Loucy (cell line): ENCODE results near the gene ERBIN.
"Not testable (repeated sequence)": the region's sequence is repeated elsewhere in the genome, so short reads cannot be mapped to it uniquely, and the experiment has no call there.

Experiments used
- H2AFZ ChIP-seq: fragments of 200-600 bp; sonication (generic); 2 replicates; pipeline ENCODE4 v1.6.0; 2016; ENCODE audit warnings: antibody characterized with exemption, mild to moderate bottlenecking, low read length, moderate library complexity
- H3F3A ChIP-seq: fragments of 200-600 bp; 2 replicates; pipeline ENCODE4 v1.6.0; 2016; ENCODE audit warnings: antibody characterized with exemption, low read depth, mild to moderate bottlenecking
- H3K27me3 ChIP-seq: fragments of 200-600 bp; sonication (generic); 2 replicates; pipeline ENCODE4 v1.6.1; 2014; ENCODE audit warnings: low read length, mild to moderate bottlenecking; ENCODE audit not compliant: insufficient read depth, poor library complexity, severe bottlenecking
- H3K36me3 ChIP-seq: fragments of 200-600 bp; sonication (generic); 2 replicates; pipeline ENCODE4 v1.6.1; 2016; ENCODE audit warnings: low read length; ENCODE audit not compliant: insufficient read depth
- H3K4me1 ChIP-seq: fragments of 200-600 bp; sonication (generic); 2 replicates; pipeline ENCODE4 v1.5.1; 2014; ENCODE audit warnings: low read length, mild to moderate bottlenecking; ENCODE audit not compliant: insufficient read depth, poor library complexity, severe bottlenecking
- H3K4me2 ChIP-seq: fragments of 200-600 bp; sonication (generic); 2 replicates; pipeline ENCODE4 v1.6.0; 2014; ENCODE audit warnings: antibody characterized with exemption, low read length, low read depth, mild to moderate bottlenecking; ENCODE audit not compliant: poor library complexity, severe bottlenecking
- H3K4me3 ChIP-seq: fragments of 200-600 bp; sonication (generic); 2 replicates; pipeline ENCODE4 v1.5.1; 2014; ENCODE audit warnings: low read length, mild to moderate bottlenecking, mixed read lengths; ENCODE audit not compliant: poor library complexity, severe bottlenecking
- H3K79me2 ChIP-seq: fragments of 200-600 bp; sonication (generic); 2 replicates; pipeline ENCODE4 v1.6.1; 2014; ENCODE audit warnings: low read length; ENCODE audit not compliant: insufficient read depth
- H3K9ac ChIP-seq: fragments of 200-600 bp; sonication (generic); 2 replicates; pipeline ENCODE4 v1.6.0; 2014; ENCODE audit warnings: mild to moderate bottlenecking, low read depth, low read length, moderate library complexity; ENCODE audit not compliant: poor library complexity, severe bottlenecking
- H3K9me2 ChIP-seq: fragments of 200-600 bp; sonication (generic); replicated peaks from 2 replicates; pipeline ENCODE4 v1.6.1; 2016; ENCODE audit warnings: low read depth, low read length, mixed read lengths
- H3K9me3 ChIP-seq: fragments of 200-600 bp; sonication (generic); 2 replicates; pipeline ENCODE4 v1.6.1; 2014; ENCODE audit warnings: mild to moderate bottlenecking, antibody characterized with exemption, low read length, low read depth; ENCODE audit not compliant: insufficient read depth
- H4K20me1 ChIP-seq: fragments of 200-600 bp; sonication (generic); 2 replicates; pipeline ENCODE4 v1.6.0; 2014; ENCODE audit warnings: antibody characterized with exemption, low read length, mild to moderate bottlenecking; ENCODE audit not compliant: insufficient read depth, poor library complexity, severe bottlenecking
- CTCF ChIP-seq: fragments of 200-600 bp; sonication (generic); conservative IDR thresholded peaks from 2 replicates; pipeline ENCODE4 v1.5.1; 2014; ENCODE audit warnings: mild to moderate bottlenecking, antibody characterized with exemption, low read length
- EZH2phosphoT487 ChIP-seq: fragments of 200-600 bp; IDR thresholded peaks from 2 replicates; pipeline ENCODE4 v1.6.1; 2018; ENCODE audit warnings: antibody characterized with exemption, mild to moderate bottlenecking, moderate library complexity, borderline replicate concordance

The ERBIN gene

GRCh38 chr5:66039701-66040100, 113.3 kb downstream of the ERBIN start:
- Histone ChIP-seq H2AFZ (no peak overlapping the region), H3K36me3 (peaks cover 76% of the 10 kb centered on the region), H3K9me2 (no peaks in the 10 kb centered on the region), H3K4me1 (peaks cover 12% of the 10 kb centered on the region), H4K20me1 (peaks cover 3% of the 10 kb centered on the region), H3K4me2 (no peak overlapping the region), H3K27me3 (no peaks in the 10 kb centered on the region), H3K9me3 (no peaks in the 10 kb centered on the region), H3K79me2 (no peaks in the 10 kb centered on the region), H3K9ac (no peak overlapping the region), H3F3A (0 out of 2 replicates have a peak, but pooled peaks cover 6% of the 10 kb centered on the region), H3K4me3 (no peak overlapping the region)
- TF ChIP-seq CTCF = no peak
- TF ChIP-seq EZH2phosphoT487 = no peak

- Histone ChIP-seq H3K27me3 (no peaks in the 10 kb centered on the region), H3K9me2 (no peaks in the 10 kb centered on the region), H3K4me1 (peaks cover 12% of the 10 kb centered on the region), H3K36me3 (peaks cover 81% of the 10 kb centered on the region), H3K9me3 (no peaks in the 10 kb centered on the region), H3K4me3 (no peak overlapping the region), H3K4me2 (no peak overlapping the region), H4K20me1 (peaks cover 3% of the 10 kb centered on the region), H3F3A (0 out of 2 replicates have a peak, but pooled peaks cover 6% of the 10 kb centered on the region), H3K9ac (no peak overlapping the region), H3K79me2 (no peaks in the 10 kb centered on the region), H2AFZ (no peak overlapping the region)
- TF ChIP-seq CTCF = no peak
- no peak for TF ChIP-seq EZH2phosphoT487
These were observed 115.3 kb downstream of the ERBIN start for GRCh38 chr5:66041627-66042026.

GRCh38 chr5:66057239-66057638, 130.9 kb downstream of the ERBIN start:
- H3K36me3 ChIP-seq = peaks cover 24% of the 10 kb centered on the region; the same call in 1 of the 2 replicates
- TF ChIP-seq EZH2phosphoT487 (no peak), CTCF (no peak)

GRCh38 chr5:66061320-66061719, 134.9 kb downstream of the ERBIN start:
- not testable (repeated sequence) for H3K4me2 ChIP-seq, H3K9me2 ChIP-seq, H4K20me1 ChIP-seq, H3K36me3 ChIP-seq, H3K27me3 ChIP-seq, H2AFZ ChIP-seq, H3K4me1 ChIP-seq, H3K9ac ChIP-seq, H3K9me3 ChIP-seq, H3K4me3 ChIP-seq, H3F3A ChIP-seq
- peaks cover 13% of the 10 kb centered on the region; the same call in 1 of the 2 replicates for H3K79me2 ChIP-seq

More at GRCh38 chr5:66057239-66057638, 130.9 kb downstream of the ERBIN start:
- H3K9me3 ChIP-seq = no peaks in the 10 kb centered on the region
- H3K9me2 ChIP-seq = no peaks in the 10 kb centered on the region
- H4K20me1 ChIP-seq = no peaks in the 10 kb centered on the region
- H3K4me3 ChIP-seq = no peak overlapping the region
- H3K79me2 ChIP-seq = no peaks in the 10 kb centered on the region; the same call in 1 of the 2 replicates
- H3K9ac ChIP-seq = no peak overlapping the region
- no peaks in the 10 kb centered on the region for H3K27me3 ChIP-seq
- H3K4me2 ChIP-seq = no peak overlapping the region
- no peaks in the 10 kb centered on the region for H3K4me1 ChIP-seq
- H2AFZ ChIP-seq = no peak overlapping the region
- no peaks in the 10 kb centered on the region for H3F3A ChIP-seq

GRCh38 chr5:66063061-66063460, 136.7 kb downstream of the ERBIN start:
- peaks cover 11% of the 10 kb centered on the region for H4K20me1 ChIP-seq
- H3K4me2 ChIP-seq, H3K4me1 ChIP-seq, H3K9me2 ChIP-seq, H3K27me3 ChIP-seq, H3K4me3 ChIP-seq, H3K9me3 ChIP-seq, H3K9ac ChIP-seq, H3F3A ChIP-seq, H2AFZ ChIP-seq: not testable (repeated sequence)
- H3K79me2 ChIP-seq = peaks cover 13% of the 10 kb centered on the region; the same call in 1 of the 2 replicates
- peaks cover 13% of the 10 kb centered on the region; the same call in 1 of the 2 replicates for H3K36me3 ChIP-seq
